HG02623 (cell line): ENCODE results near the gene SCAF1.

ENCODE experiments used
- ATAC-seq: cut with Tn5 transposase; IDR thresholded peaks from one replicate; pipeline ENCODE4 v1.9.1; 2021; ENCODE audit warnings: moderate library complexity; ENCODE audit not compliant: unreplicated experiment

SCAF1 gene

DNA sequence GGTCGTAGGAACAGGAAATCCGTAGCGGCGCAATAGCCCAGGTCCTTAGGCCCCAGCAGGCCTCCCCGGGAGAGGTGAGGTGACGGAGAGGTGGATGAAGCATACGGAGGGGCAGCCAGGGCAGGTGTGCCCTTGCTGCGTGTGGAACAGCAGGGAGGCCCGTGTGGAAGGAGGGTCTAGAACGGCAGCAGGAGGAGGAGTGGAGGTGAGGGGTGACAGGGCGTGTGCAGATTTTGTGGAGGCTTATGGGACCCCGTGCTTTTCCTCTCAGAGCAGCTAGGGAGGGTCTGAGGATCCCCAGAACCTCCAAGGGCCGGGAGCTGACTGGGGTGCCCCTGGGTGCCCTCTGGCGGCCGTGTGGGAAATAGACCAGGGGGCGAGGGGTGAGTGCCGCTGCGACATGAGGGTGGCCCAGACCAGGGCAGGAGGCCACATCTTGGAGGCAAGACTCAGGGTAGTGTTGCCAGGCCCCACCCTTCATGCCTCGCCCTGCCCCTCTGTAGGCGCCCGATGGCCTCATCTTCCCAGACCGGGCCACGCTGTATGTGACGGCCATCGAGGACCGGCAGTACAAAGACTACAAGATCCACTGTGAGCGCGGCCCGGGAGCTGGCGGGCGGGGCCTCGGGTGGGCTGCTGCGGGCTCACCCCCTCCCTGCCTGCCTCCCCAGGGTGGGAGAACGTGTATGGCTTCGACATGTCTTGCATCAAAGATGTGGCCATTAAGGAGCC is 42.4 kb downstream of the SCAF1 start:
- ATAC-seq, result no peak

DNA sequence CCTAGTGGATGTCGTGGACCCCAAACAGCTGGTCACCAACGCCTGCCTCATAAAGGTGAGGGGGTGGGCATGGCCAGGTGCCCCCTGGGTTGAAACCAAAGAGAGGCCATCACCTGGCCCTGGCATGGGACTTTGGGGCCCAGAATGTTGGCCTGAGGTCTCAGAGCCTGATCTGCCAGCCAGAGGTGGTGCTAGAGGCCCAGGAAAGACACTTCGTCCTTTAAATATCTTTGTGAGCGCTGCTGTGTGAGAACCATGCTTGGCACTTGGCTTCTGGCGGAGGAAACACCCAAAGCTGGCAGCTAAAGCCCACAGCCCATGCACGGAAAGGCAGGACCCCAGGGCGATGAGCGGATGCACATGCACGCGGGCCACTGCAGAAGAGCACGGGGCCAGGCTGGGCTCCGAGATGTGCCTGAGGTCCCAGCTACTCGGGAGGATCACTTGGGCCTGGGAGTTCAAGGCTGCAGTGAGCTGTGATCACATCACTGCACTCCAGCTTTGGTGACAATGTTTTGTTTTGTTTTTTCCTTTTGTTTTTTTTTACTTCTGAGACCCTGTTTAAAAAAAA is 43.1 kb downstream of the SCAF1 start:
- ATAC-seq, result no peak

DNA sequence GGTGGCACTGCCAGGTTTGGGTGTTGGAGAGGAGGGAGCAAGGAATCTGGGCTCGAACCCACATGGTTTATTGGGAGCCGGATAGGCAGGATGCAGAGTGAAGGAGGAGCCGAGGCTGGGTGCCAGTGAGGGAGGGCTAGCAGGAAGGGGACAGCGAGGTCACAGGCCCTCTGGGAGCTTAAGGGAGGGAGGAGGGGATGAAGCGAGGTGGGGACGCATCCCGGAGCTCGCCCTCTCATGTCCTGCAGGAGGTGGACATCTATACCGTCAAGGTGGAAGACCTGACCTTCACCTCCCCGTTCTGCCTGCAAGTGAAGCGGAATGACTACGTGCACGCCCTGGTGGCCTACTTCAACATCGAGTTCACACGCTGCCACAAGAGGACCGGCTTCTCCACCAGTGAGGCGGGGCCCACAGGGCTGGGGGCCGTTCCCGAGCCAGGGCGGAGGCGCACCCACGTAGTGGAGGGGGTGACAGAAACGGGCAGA is 43.9 kb downstream of the SCAF1 start:
- ATAC-seq, result no peak

DNA sequence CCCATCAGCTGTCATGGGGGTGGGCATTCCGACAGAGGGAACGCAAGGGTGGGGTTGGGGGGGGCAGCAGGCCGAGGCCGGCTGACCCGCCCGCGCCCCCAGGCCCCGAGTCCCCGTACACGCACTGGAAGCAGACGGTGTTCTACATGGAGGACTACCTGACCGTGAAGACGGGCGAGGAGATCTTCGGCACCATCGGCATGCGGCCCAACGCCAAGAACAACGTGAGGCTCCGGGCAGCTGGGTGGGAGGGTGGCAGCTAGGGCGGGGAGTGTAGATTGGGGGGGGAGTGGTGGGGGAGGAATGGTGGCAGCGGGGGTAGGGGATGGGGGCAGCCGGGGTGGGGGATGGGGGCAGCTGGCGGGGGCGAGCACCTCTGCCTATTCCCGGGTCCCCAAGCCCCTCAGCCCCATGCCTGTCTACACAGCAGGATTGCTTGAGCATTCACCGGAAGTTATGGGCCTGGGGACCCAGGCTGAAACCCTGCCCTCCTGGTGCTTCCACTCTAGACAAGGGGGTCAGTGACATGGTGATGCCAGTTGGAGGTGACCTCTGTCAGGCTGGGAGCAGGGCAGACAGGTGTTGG is 44.6 kb downstream of the SCAF1 start:
- no peak for ATAC-seq

DNA sequence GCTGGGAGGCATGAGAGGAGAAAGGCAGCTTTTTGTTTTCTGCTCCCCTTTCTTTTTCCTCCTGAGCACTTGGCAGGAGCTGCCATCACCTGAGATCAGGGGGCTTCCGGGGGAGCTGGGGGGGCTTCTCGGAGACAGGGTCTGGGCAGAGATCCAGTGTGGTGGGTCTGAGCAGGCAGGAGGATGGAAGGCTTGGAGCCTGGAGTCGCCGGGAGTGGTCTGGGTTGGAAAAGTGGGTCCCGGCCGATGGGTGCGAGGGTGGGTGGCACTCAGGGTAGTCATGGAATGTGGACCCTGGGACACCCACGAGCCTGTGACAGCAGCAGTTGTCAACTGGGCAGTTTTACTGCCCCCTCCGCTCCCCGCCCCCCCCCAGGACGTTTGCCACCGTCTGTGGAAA is 45.1 kb downstream of the SCAF1 start:
- ATAC-seq, result no peak

DNA sequence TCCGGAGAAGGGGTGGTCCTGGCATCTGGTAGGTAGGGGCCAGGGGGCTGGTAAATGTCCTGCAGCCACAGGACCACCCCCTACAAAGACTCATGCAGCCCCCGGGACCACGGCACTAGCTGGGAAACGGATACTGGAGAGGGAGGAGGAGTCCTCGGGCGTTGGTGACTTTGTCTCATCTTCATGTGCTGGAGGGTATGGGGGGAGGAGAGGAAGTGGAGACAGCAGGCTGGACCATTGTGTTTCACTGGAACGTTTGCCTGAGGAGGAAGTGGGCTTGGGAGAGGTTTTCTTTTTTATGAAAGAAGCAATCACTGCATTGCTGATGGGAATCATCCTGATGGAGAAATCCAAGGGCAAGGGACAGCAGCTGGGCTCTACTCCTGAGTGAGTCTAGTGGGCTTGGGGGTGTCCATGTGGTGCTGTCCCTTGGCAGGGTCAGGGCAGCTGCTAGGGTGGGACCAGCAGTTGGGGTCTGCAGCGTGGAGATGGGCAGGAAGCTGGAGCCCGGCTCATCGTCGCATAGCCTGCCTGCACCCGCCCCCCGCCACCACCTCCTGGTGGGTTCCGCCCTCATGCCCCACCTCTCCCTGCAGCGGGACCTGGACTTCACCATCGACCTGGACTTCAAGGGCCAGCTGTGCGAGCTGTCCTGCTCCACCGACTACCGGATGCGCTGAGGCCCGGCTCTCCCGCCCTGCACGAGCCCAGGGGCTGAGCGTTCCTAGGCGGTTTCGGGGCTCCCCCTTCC is 45.7 kb downstream of the SCAF1 start:
- no peak for ATAC-seq

DNA sequence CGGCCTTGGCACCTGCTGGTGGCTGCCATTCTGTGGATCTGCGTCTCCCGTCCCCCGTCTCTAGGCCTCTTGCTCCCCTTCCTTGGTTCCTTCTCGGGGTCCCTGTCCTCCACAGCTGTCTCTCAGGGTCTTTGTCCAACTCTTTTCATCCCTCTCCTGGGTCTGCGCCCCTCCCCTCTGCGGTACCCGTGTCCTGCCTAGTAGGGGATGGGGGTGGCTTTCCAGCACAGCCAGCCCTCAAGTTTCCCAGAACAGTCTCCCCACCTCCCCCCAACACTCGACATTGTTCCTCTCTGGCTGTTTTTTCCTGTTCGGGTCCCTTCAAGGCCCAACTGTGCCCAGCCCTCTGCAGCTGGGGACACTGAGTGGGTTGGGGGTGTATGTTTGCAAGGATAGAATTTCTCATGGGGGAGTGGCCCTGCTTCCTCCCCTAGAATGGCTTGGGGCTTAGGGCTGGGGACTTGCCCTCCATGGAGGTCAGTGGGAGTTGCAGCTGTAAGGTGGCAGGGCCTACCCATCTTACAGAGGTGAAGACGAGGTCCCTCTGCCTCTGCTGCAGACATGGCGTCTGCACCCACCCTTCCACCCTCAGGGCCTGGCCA is 46.6 kb downstream of the SCAF1 start:
- ATAC-seq, result no peak

DNA sequence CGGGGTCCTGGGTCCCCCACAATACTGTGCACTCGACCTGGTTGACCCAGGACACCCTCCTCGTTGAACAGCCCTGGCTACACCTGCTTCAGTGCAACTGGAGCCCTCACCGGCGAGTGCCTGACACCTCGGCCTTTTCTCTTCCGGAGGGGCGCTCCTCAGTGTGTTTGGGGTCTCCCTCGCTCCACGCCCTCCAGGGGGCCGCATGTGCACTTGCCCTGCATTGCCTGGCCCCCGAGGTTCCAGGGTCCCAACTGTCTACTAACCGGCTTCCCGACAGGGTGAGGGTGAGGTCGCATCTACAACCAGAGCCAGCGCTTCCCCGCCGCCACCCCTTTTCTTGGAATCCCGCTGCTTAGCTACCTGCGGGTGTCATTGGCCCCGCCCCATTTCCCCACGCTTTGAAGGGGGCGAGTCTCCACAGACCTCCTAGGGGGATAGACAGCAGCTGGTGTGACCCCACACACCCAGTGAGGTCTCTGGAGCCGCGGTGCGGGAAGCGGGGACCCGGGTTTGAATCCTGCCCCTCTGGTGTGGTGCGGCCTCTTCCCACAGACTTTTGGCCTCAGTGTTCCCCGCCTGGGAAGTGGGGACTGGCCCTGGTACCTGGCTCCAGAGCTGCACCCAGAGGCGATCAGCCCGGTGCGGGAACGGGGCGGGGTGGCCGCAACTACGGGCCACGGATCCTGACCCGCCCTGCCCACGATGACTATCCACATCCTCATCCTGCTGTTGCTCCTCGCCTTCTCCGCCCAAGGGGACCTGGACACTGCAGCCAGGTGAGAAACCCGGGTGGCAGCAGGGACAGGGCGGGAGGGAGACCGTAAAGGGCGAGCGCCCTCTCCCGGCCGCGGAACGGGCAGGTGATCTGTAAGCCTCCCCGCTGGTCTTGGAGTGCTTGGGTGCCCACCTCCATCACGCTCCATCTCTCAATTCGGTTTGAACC is 47.4 kb downstream of the SCAF1 start, which contains the start of gene ADM5:
ADM5 (plus strand) TSS at position 462 of the 946 bp plus-strand sequence; CDS start at position 706, 244 bp downstream.
- ATAC-seq, result no peak

DNA sequence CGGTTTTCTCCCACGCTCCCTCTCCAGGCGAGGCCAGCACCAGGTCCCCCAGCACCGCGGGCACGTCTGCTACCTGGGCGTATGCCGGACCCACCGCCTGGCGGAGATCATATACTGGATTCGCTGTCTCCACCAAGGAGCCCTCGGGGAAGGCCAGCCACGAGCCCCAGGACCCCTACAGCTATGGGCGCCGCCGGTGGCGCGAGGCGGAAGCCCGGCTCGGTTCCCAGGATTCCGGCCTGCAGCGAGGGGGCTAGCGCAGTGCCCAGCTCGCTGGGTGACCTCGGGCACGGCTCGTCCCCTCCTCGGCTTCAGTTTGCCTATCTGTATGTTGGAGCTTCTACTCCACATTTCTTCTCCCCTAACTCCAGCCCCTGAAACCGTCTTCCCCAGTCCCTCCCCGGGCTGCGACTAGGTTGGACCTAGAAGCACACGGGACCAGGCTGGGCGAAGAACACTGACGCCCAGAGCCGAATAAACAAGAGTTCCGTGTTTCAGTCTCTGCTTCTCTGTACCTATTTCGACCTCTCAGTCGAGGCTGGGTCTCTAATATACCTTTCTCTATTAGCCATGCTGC is 48.2 kb downstream of the SCAF1 start:
- no peak for ATAC-seq

DNA sequence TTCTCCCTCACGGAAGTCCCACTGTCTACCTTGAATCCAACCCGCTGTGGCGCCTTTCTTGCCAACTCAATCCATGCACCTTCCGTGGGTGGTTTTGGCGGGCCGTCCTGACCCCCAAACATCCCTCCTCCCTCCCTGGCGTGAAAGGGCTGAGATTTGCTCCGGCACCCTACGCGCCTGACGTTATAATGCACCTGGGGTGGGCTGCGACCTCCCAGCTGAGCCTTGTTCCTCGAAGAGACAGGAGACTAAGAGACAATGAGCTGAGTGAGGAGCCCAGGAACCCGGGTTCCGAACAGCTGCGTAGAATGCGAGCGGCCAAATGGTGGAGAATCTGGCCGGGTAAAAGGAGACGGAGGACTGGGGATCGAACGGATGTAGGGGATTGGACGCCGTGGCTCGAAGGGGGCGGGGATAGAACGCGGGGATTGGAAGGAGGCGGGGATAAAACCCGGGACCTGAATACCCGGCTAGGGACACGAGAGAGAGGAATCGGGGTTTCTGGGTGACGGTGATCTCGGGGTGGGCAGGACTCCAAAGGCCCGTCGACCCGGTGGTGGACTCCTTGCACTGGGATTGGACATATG is 48.7 kb downstream of the SCAF1 start, which contains the start of gene CPT1C:
CPT1C (plus strand) TSS at position 461 of the 587 bp plus-strand sequence. CDS start 1,137 bp downstream, outside the sequence.
- no peak for ATAC-seq

DNA sequence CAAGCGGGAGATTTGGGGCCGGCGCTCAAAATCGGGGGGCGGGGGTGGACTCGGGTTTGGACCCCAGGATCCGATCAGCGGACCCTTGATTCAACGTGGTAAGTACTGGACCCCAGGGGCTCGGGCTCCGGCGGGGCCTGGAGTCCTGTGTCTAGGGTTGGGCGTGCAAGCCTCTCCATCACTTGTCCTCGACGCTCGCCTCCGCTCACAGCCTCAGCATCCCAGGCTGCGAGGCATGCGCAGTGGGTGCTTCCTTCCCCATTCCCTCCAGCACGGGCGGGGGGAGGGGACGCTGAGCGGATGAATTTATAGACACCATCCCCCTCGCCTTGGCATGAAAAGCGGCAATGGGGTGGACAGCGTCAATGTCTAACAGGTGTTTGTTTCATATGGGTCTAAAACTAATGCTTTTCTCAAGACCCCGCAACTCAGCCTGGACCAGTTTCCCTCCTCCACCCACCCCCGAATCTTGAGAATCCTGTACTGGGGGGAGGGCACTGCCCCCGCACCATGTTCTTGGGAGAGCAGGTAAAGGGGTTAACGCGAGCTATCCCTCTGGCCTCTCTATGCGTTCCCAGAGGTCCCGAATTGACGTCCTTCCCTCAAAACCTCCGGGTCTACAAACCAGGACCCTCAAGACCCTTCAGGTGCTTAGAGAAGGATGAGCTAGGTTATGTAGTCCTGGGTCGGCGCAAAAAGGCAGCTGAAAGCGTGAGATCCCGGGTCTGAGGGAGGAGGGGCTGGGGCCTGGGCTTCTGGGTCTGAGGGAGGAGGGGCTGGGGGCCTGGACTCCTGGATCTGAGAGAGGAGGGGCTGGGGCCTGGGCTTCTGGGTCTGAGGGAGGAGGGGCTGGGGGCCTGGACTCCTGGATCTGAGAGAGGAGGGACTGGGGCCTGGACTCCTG is 49.5 kb downstream of the SCAF1 start:
- no peak for ATAC-seq

DNA sequence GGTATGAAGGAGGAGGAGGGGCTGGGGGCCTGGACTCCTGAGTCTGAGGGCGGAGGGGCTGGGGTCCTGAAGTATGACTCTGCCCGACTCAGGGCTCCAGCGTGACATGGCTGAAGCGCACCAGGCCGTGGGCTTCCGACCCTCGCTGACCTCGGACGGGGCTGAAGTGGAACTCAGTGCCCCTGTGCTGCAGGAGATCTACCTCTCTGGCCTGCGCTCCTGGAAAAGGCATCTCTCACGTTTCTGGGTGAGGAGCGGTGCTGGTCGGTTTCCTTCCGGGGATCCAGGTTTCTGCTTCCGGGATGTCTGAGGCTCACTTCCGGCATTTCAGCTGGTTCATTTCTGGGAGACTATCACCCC is 50.1 kb downstream of the SCAF1 start:
- no peak for ATAC-seq

DNA sequence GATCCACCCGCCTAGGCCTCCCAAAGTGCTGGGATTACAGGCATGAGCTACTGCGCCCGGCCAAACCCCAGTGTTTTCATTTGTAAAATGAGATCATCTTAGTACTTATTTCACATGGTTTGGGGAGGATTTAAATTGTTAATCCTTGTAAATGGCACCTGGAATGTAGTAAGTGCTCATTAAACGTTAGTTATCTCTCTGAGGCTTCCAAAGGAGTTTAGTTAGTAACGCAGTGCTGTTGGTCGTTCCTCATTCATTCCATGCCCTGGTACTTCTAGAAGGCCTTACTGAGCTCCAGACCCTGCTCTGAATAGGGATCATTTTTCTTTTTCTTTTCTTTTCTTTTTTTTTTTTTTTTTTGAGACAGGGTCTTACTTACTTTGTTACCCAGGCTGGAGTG is 54.1 kb downstream of the SCAF1 start:
- no peak for ATAC-seq

DNA sequence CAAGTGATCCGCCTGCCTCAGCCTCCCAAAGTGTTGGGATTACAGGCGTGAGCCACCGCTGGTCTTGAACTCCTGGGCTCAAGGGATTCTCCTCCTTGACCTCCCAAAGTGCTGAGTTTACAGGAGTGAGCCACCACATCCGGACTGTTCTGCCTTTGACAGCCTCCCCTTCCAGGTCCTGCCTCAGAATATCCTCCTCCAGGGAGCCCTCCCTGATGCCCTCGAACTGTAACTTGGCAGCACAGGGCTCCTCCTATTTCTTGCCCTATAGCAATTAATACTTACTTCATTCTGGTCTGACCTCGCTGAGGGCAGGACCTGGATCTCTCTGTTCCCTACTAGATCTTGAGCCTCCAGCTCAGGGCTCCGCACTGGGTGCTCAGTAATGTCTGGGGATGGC is 54.9 kb downstream of the SCAF1 start:
- no peak for ATAC-seq

DNA sequence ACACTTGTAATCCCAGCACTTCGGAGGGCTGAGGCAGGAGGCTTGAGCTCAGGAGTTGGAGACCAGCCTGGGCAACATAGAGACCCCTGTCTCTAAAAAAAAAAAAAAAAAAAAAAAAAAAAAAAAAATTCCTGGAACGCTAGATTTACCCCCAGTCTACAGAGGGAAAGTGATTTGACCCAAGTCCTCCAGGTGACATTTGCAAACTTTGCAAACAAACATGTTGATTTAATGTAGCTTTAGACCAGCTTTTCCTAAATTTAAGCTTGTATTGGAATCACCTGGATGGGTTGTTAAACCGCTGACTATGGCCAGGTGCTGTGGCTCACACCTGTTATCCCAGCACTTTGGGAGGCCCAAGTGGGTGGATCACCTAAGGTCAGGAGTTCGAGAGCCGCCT is 57.4 kb downstream of the SCAF1 start:
- ATAC-seq, result no peak

DNA sequence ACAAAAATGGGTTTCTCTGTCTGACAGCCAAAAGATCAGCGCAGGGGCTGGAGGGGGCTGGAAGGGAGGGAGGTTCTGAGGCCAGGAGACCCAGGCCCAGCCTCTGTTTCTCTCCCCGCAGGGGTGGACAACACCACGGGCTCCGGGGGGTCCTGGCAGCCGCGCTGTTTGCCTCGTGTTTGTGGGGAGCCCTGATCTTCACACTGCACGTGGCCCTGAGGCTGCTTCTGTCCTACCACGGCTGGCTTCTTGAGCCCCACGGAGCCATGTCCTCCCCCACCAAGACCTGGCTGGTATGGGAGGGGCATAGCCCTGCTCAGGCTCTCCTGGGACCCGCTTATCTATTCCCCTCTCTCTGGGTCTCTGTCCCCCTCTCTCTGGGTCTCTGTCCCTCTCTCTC is 58.6 kb downstream of the SCAF1 start:
- no peak for ATAC-seq

DNA sequence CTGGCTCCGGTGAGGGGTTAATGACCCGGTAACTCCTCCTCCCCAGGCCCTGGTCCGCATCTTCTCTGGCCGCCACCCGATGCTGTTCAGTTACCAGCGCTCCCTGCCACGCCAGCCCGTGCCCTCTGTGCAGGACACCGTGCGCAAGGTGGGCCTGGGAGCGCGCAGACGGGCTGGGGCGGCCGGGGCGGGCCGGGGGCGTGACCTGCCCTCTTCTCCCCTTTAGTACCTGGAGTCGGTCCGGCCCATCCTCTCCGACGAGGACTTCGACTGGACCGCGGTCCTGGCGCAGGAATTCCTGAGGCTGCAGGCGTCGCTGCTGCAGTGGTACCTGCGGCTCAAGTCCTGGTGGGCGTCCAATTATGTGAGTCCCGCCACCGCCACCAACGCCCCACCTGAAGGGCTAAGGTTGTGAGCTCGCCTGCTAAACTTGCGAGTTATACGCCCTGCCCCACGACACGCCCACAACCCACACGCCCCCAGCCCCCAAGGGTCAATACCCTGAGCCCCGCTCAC is 59.3 kb downstream of the SCAF1 start:
- no peak for ATAC-seq
